ENCODE data around the gene MTMR11. TPM values are rescaled to one million over a fixed set of nuclear protein-coding genes. Genes with fewer than 3 reads are reported as not detected.
"Not testable (repeated sequence)": the region's sequence is repeated elsewhere in the genome, so short reads cannot be mapped to it uniquely, and the experiment has no call there.

MTMR11 gene
- total RNA-seq, 1 experiment from 2014 or later, result 23.8 TPM

GRCh38 chr1:149962736-149963135, 26.1 kb upstream of the MTMR11 start:
- Mint-ChIP-seq H3K27ac (ENCODE audit: low read depth, unreplicated experiment) (peak overlapping the region; percentile 46), H3K36me3 (ENCODE audit: insufficient read depth, unreplicated experiment) (peaks cover 85% of the 10 kb centered on the region), H3K9me3 (ENCODE audit: unreplicated experiment) (no peaks in the 10 kb centered on the region), H3K4me1 (ENCODE audit: insufficient read depth, unreplicated experiment) (peaks cover 22% of the 10 kb centered on the region), H3K4me3 (ENCODE audit: unreplicated experiment) (no peak overlapping the region), H3K27me3 (ENCODE audit: insufficient read depth, unreplicated experiment) (no peaks in the 10 kb centered on the region)
- ChIA-PET CTCF (interaction anchor here (0.6 to 5.0 kb wide), 51 partner anchors 8 to 283 kb away, joined by 3 to 103 read pairs (median 6); partner anchors contain the start of genes OTUD7B and VPS45), POLR2A (interaction anchor here (1.0 to 3.2 kb wide), 13 partner anchors 22 to 273 kb away, joined by 3 to 41 read pairs (median 5); partner anchors contain the start of genes ANP32E, OTUD7B, SF3B4 and VPS45)
- intact Hi-C loops (cut with micrococcal nuclease), result loop anchor here (1.0 to 2.0 kb wide), 6 partner anchors 47 to 225 kb away; partner anchors contain the start of gene VPS45
- TF ChIP-seq, protein P1, sequence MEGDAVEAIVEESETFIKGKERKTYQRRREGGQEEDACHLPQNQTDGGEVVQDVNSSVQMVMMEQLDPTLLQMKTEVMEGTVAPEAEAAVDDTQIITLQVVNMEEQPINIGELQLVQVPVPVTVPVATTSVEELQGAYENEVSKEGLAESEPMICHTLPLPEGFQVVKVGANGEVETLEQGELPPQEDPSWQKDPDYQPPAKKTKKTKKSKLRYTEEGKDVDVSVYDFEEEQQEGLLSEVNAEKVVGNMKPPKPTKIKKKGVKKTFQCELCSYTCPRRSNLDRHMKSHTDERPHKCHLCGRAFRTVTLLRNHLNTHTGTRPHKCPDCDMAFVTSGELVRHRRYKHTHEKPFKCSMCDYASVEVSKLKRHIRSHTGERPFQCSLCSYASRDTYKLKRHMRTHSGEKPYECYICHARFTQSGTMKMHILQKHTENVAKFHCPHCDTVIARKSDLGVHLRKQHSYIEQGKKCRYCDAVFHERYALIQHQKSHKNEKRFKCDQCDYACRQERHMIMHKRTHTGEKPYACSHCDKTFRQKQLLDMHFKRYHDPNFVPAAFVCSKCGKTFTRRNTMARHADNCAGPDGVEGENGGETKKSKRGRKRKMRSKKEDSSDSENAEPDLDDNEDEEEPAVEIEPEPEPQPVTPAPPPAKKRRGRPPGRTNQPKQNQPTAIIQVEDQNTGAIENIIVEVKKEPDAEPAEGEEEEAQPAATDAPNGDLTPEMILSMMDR (IDR thresholded peaks at IDR 0.05; ENCODE audit: unreplicated experiment), result no peak
- DNase-seq (ENCODE audit: unreplicated experiment), result no peak
- no TSS peak for BruUV-seq (replicated peaks)

DNA sequence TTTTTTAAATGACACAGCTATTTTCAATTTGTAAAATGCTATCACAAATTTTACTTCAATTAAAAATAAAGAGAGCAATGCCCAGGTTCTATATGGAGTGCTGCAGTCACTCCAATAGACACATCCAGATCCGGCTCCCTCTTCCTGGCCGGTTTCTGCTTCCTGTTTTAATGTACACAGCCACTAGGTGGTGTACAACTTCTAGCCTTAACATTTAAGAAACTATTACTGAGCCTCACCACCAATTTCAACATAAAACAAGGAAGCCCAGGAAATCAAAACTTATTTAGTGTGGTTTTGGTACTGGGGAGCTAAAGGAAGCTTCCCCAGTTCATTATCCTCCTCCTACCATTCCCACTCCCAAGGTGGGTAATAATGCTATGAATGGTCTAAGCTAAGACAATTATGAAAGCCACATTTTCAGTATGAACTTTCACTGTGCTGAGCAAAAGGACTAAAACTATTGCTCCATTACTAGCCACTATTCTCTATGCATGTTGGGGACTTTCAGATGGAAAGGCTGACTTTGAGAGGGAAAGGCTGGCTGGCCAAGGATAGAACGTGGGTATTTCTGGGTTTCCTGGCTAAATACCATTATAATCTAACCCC, 25.5 kb upstream of the MTMR11 start:
- ChIA-PET POLR2A (interaction anchor here (0.6 to 3.2 kb wide), 17 partner anchors 22 to 273 kb away, joined by 3 to 41 read pairs (median 4); partner anchors contain the start of genes ANP32E, OTUD7B, SF3B4 and VPS45), CTCF (interaction anchor here (0.6 to 5.0 kb wide), 58 partner anchors 9 to 284 kb away, joined by 3 to 103 read pairs (median 6); partner anchors contain the start of genes OTUD7B and VPS45)
- H3K4me3 Mint-ChIP-seq (ENCODE audit: unreplicated experiment), result no peak overlapping the region
- H3K27me3 Mint-ChIP-seq (ENCODE audit: insufficient read depth, unreplicated experiment), result no peaks in the 10 kb centered on the region
- no peaks in the 10 kb centered on the region for H3K9me3 Mint-ChIP-seq (ENCODE audit: unreplicated experiment)
- intact Hi-C loops (cut with micrococcal nuclease), result loop anchor here (1.0 to 2.0 kb wide), 6 partner anchors 47 to 225 kb away; partner anchors contain the start of gene VPS45
- no TSS peak for BruUV-seq (replicated peaks)
- TF ChIP-seq, protein P1 (IDR thresholded peaks at IDR 0.05; ENCODE audit: unreplicated experiment), result peak; percentile 88
- peaks cover 22% of the 10 kb centered on the region for H3K4me1 Mint-ChIP-seq (ENCODE audit: insufficient read depth, unreplicated experiment)
- peaks cover 88% of the 10 kb centered on the region for H3K36me3 Mint-ChIP-seq (ENCODE audit: insufficient read depth, unreplicated experiment)
- DNase-seq (ENCODE audit: unreplicated experiment), result peak; percentile 85
- H3K27ac Mint-ChIP-seq (ENCODE audit: low read depth, unreplicated experiment), result peak overlapping the region; percentile 33

GRCh38 chr1:149957548-149957947, 20.9 kb upstream of the MTMR11 start:
- H3K27ac Mint-ChIP-seq (ENCODE audit: low read depth, unreplicated experiment); H3K27me3 Mint-ChIP-seq (ENCODE audit: insufficient read depth, unreplicated experiment); H3K4me1 Mint-ChIP-seq (ENCODE audit: insufficient read depth, unreplicated experiment); CTCF ChIA-PET; intact Hi-C loops (cut with micrococcal nuclease); H3K9me3 Mint-ChIP-seq (ENCODE audit: unreplicated experiment); POLR2A ChIA-PET; BruUV-seq (replicated peaks); H3K4me3 Mint-ChIP-seq (ENCODE audit: unreplicated experiment); DNase-seq (ENCODE audit: unreplicated experiment): not testable (repeated sequence)
- peaks cover 82% of the 10 kb centered on the region for H3K36me3 Mint-ChIP-seq (ENCODE audit: insufficient read depth, unreplicated experiment)

- peaks cover 75% of the 10 kb centered on the region for H3K36me3 Mint-ChIP-seq (ENCODE audit: insufficient read depth, unreplicated experiment)
- intact Hi-C loops (cut with micrococcal nuclease), result no loop called here
- no peak overlapping the region for H3K4me3 Mint-ChIP-seq (ENCODE audit: unreplicated experiment)
- ChIA-PET CTCF (interaction anchor here (0.6 to 2.5 kb wide), 2 partner anchors 12 to 237 kb away, joined by 3 to 7 read pairs; no protein-coding TSS in a partner anchor), POLR2A (interaction anchor here (1.2 to 1.5 kb wide), 2 partner anchors 45 to 63 kb away, joined by 4 to 6 read pairs; a partner anchor contains a TSS)
- TF ChIP-seq, protein P1 (IDR thresholded peaks at IDR 0.05; ENCODE audit: unreplicated experiment), result no peak
- no peaks in the 10 kb centered on the region for H3K27me3 Mint-ChIP-seq (ENCODE audit: insufficient read depth, unreplicated experiment)
- H3K9me3 Mint-ChIP-seq (ENCODE audit: unreplicated experiment), result no peaks in the 10 kb centered on the region
- no TSS peak for BruUV-seq (replicated peaks)
- DNase-seq (ENCODE audit: unreplicated experiment), result no peak
- H3K4me1 Mint-ChIP-seq (ENCODE audit: insufficient read depth, unreplicated experiment), result no peaks in the 10 kb centered on the region
- H3K27ac Mint-ChIP-seq (ENCODE audit: low read depth, unreplicated experiment), result peak overlapping the region; percentile 20
These were observed 13.2 kb upstream of the MTMR11 start for GRCh38 chr1:149949911-149950310.
